HG03039 (cell line): Measurements from ENCODE around the gene LONRF2.

Experiments used
- ATAC-seq: cut with Tn5 transposase; IDR thresholded peaks from one replicate; pipeline ENCODE4 v1.9.1; 2021; ENCODE audit warnings: mild to moderate bottlenecking, moderate library complexity; ENCODE audit not compliant: unreplicated experiment

The LONRF2 gene

DNA sequence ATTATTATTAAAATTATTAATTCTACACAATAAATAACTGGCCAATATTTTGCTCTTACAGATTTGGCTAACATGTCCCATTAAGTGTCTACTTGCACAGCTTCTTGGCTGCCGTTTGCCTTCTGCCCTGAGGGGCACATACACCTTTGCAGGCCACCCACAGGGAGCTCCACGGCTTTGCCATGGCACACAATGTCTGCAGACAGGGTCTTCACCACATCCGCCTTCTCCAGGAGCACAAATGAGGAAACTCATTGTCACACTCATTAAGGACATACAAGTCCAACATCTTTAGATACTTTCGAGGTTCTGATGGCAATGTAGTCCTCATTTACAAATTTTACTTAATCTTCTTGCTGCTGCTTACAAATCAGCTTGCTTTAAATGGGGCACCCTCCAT is 45.6 kb downstream of the LONRF2 start:
- no peak for ATAC-seq

GRCh38 chr2:100275200-100275589 is 47.1 kb downstream of the LONRF2 start:
- ATAC-seq, result no peak

DNA sequence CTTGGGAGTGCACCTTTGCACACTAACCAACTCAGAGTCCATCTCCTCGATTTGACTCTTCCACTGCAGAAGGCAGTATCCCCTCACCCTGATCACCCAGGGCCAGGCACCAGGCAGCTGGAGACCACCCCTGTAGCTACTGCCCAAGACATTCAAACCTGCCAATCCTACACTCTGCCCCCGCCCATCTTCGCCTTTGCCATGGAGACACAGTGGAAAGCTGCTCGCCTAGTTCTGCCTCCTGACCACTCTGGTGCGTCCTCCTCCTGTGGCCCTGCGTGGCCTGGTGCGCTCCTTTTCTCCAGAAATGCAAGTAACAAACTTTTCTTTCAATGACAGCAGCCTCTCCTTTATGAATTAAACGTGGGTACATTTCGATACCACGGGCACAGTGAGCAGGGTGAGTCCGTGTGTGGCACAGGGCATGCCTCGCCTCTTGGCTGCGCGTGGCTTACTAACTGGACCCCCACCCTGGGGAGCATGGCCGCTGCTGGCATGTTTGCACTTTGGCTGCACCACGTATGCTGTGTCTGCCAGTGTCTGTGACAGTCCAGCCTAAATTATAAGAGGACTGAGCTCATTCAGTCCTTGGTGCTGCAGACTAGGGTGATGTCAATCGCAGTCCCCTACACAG is 47.6 kb downstream of the LONRF2 start:
- no peak for ATAC-seq

GRCh38 chr2:100274076-100274475 is 48.2 kb downstream of the LONRF2 start:
- no peak for ATAC-seq

DNA sequence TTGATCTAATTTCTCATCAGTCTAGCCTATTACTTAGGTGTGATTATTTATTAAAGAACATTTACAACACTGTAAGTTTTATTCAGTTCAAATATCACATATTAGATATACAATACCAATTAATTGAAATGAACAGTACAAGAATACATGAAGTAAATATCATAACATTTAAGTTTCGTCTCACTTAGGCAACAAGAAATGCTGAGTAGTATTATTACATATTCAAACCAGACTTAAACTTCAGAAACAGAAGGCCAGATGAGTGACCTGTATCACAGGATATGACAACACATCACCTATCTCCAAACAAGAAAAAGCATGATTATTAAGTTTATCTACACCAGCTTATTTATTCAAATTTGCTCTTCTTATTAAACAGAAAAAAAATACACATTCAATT is 48.9 kb downstream of the LONRF2 start:
- ATAC-seq, result no peak

GRCh38 chr2:100272841-100273329 is 49.4 kb downstream of the LONRF2 start:
- no peak for ATAC-seq

DNA sequence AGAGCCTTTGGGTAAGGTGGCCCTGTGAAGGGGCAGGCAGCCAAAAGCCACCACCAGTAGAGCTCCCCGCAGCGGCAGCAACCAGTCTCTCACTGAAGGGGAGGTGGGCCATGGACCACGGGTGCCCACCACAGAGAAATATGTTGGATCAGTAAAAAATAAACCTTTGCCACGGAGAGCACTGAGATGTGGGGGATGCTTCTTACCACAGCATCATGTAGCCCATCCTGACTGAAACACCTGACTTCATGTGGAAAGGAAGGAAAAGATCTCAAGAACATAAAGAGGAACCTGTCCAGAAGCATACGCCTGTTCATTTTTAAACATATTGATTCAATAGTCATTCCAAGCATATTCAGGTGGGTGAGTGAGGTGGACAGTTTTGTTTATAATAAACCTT is 51.1 kb downstream of the LONRF2 start:
- no peak for ATAC-seq

GRCh38 chr2:100270381-100271146 is 51.7 kb downstream of the LONRF2 start:
- ATAC-seq, result no peak

- ATAC-seq, result no peak
These were observed 52.4 kb downstream of the LONRF2 start for GRCh38 chr2:100269889-100270288.

- no peak for ATAC-seq
These were observed 53.3 kb downstream of the LONRF2 start for GRCh38 chr2:100268986-100269385.

- ATAC-seq, result no peak
These were observed 54.5 kb downstream of the LONRF2 start for GRCh38 chr2:100267751-100268150.

DNA sequence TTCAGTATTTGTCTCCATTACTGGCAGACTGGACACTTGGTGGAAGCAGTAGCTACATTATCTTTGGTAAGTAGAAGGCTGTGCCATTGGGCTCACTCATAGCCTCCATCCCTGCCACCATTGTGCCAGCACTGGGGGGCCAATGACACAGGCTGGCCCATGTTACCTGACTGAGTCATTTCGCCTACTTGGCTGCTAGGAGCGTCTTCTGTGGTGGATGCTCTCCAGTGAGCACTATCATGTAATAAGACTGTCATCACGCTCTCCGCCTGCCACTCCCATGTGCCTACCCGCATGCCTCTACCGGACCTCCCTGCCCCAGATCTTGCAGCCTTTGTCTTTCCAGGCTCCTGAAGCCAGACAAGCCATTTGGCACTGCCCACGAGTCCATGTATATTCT is 56.2 kb downstream of the LONRF2 start:
- no peak for ATAC-seq

GRCh38 chr2:100265226-100265625 is 57.1 kb downstream of the LONRF2 start:
- ATAC-seq, result no peak

DNA sequence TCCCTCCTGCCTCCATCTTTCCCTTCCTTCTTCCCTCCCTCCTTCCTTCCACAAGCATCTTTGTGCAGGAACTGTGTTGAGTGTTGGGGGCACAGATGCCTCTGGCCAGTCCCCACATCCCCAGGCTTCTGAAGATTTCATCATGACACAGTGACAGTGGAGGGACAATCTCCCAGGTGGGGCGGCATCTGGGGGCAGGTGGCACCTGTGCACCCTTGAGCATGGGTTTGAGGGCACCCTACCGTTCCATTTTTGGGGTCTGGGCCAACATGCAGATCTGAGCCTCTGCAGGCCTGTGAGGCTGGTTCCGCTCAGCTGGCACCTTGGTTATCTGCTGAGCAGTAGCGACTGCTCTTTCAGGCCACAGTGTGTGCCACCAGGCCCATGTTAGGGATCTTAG is 57.6 kb downstream of the LONRF2 start:
- ATAC-seq, result no peak

- no peak for ATAC-seq
These were observed 58.2 kb downstream of the LONRF2 start for GRCh38 chr2:100264121-100264520.

DNA sequence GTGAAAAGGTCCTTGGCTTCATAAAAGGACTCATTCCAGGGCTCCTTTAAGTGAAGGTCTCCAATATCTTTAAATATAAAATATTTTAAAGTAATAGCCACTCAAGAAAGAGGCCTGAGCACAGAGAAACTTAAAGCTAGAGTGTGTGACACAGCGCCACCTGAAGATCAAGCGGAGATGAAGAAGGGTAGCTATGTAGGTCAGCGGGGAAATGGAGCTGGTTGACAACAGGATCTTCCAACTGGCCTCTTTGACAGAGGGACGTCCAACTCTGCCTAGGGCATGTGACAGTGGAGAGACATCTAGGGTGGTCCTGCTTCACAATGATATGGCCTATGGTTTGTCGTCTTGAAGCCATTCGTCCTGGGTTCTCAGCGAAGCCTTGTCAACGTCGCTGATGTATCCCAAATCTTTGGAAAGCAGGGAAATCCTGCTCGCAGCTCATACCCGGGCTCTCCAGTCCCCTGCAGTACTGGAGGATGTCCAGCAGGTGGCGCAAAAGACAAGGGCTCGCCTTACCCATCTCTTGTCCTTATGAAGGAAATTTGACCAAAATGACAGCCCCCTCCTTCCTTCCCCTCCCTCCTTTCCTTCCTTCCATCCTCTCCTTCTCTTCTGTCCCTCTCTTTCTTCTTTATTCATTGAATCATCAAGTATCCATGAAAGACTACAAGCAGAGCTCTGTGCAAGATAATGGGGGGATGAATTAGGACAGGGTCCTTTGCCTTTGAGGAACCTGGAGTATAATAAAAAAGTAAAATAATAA is 59.6 kb downstream of the LONRF2 start:
- ATAC-seq, result no peak

DNA sequence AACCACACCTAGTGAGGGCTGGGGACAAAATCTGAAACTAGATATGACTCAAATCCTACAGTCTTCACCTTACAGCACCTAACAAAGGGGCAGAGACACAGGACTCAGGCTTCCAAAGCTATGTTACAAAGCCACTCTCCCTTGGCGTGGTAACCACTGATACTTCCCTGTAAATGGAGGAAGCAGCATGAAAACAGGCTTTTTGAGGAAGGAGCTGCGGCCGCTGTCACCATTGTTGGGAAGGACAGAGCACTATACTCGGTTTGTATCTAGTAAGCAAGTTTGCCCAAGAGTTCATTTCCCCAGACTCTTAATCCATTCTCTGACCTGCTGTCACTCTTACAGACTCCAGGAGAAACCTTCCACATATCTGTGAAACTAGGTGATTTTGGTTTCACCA is 60.3 kb downstream of the LONRF2 start:
- no peak for ATAC-seq

DNA sequence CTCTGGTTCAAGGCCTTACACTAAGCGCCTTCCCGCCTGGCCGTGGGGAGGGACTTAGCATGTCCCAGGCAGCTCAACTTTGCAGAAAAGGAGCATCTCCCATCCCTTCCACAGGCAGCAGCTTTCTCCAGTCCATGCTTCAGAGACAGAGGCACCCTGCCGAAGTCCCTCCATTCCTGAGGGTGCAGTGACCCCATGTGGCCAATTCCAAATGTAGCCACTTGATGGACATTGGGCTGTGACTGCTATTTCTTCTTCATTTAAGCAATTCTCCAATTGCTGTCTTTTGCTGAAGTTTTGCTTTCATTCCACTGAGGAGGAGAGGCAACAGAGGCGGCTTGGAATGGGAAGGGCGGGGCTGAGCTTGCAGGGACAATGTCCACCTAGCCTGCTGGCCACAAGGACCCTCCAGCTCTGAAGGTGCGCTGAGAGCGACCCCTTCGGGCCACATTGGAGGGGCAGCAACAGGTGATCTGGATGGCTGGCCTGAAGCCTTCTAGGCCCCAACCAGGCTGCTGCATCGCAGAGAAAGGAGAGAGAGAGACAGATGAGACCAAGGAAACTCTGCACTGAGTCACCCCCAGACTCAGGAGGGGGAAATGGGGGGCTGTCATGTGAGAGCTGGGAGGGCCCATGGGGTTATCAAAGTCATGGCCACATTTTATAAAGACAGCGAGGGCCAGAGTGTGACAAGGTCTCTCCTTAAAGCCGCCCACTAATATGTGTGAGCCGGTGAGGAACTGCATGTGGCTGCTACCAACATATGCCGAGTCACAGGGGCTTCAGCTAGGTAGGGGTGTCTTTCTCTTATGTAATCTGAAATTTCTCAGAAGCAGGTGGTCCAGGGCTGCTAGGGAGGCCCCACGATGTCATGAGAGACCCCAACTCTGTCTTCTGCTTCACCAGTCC is 61.3 kb downstream of the LONRF2 start:
- no peak for ATAC-seq

DNA sequence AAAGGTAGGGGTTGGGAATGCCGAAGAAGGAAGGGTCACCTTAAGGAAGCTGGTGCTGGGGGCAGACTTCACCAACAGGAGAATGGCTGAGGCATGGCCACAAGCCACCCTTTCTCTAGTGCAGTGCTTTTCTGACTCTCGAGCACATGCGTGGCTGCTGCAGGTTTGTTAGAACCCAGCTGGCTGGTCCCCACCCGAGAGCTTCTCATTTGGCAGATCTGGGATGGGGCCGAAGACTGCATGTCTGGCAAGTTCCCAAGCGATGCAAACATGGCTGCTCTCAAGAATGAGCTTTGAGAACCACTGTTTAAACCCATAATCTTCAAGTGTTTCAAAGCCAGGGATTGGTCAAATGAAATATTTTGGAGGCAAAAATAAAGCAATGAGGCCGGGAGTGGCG is 63.2 kb downstream of the LONRF2 start:
- no peak for ATAC-seq

- ATAC-seq, result no peak
These were observed 64.4 kb downstream of the LONRF2 start for GRCh38 chr2:100257939-100258338.

DNA sequence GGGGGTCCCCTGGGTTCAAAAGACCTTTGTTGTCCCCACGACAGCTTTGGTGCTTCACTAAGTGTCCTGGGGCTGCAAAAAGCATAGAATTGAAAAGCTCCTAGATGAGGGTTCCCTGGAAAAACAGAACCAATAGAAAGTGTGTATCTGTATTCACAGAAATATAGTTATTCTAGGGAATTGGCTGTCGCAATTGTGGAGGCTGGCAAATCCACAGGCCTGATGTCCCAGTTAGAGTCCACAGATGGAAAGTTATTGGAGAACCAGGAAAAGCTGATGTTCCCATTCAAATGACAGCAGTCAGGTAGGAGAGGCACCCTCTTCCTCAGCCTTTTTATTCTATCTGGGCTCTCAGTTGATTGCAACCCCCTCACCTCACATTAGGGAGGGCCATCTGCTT is 65.5 kb downstream of the LONRF2 start:
- no peak for ATAC-seq
